ENCODE data around the gene ABHD2.
"Not testable (repeated sequence)": the region's sequence is repeated elsewhere in the genome, so short reads cannot be mapped to it uniquely, and the experiment has no call there.

The ABHD2 gene

DNA sequence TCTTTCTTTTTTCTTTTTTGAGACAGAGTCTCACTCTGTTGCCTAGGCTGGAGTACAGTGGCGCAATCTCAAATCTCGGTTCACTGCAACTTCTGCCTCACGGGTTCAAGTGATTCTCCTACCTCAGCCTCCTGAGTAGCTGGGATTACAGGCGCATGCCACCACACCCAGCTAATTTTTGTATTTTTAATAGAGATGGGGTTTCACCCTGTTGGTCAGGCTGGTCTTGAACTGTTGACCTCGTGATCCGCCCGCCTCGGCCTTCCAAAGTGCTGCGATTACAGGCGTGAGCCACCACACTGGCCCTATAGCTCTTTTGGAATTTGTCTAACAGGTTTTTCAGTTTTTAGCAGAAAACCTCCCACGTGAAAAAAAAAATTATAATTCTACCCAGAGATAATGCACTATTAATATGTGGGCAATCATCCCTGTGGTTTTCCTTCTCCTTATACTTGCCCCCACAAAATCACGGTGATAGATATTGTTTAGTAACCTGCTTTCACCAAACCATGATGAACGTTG lies 32.3 kb downstream of the ABHD2 start:
- not testable (repeated sequence) for DNase-seq (ENCODE audit: low read depth in 2 of 2)

GRCh38 chr15:89121414-89121813 lies 33.2 kb downstream of the ABHD2 start:
- no peak for DNase-seq (ENCODE audit: low read depth in 2 of 2)

GRCh38 chr15:89122505-89123180 lies 34.4 kb downstream of the ABHD2 start:
- DNase-seq (ENCODE audit: low read depth in 2 of 2), result no peak

DNA sequence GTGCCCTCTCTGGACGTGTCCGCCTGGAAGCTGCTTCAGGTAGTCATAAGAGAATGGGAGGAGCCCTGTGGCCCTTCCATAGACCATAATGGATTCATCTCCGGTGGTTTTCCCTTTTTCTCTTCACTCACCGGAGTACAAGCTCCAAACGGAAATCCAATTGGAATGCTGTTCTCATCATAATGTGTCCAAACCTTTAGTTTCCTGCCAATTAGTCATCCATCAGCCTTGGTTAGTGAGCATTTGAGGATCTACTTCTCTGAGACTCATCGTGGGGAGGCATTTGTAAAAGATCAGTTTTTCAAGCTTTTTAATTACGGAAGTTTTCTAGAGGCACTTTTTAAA lies 34.9 kb downstream of the ABHD2 start:
- DNase-seq (ENCODE audit: low read depth in 2 of 2), result no peak

GRCh38 chr15:89125088-89125826 lies 37.0 kb downstream of the ABHD2 start:
- no peak for DNase-seq (ENCODE audit: low read depth in 2 of 2)

- DNase-seq (ENCODE audit: low read depth in 2 of 2), result no peak
Observed at GRCh38 chr15:89126009-89126408, 37.8 kb downstream of the ABHD2 start.

DNA sequence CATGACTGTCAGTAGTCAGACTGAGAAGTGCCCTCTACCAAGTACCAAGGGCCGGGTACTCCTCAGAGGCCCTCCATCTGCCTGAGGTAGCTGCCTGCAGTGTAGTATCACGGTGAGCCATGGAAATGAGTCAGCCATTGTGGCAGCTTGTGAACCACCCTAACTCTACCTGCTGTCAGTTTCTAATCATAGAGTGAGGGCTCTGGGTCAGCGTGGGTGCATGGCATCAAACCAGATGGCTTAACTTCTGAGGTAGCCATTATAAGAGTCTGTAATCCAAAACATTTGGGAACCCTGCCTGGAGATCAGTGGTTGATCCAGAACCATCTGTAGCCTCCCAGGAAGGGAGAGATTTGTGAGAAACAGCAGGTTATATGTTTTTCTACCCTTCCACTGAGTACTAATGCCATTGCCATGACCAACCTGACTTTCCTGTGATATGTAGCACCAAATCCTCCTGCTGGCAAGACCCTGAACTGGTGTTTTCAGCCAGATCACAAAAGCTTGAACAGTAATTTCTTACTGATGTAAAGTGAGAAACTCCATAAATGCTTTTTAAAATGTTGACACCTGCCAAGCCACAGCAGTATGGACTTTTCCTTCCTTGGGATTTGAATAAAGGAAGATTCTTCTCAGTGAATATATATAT lies 38.9 kb downstream of the ABHD2 start:
- no peak for DNase-seq (ENCODE audit: low read depth in 2 of 2)

DNA sequence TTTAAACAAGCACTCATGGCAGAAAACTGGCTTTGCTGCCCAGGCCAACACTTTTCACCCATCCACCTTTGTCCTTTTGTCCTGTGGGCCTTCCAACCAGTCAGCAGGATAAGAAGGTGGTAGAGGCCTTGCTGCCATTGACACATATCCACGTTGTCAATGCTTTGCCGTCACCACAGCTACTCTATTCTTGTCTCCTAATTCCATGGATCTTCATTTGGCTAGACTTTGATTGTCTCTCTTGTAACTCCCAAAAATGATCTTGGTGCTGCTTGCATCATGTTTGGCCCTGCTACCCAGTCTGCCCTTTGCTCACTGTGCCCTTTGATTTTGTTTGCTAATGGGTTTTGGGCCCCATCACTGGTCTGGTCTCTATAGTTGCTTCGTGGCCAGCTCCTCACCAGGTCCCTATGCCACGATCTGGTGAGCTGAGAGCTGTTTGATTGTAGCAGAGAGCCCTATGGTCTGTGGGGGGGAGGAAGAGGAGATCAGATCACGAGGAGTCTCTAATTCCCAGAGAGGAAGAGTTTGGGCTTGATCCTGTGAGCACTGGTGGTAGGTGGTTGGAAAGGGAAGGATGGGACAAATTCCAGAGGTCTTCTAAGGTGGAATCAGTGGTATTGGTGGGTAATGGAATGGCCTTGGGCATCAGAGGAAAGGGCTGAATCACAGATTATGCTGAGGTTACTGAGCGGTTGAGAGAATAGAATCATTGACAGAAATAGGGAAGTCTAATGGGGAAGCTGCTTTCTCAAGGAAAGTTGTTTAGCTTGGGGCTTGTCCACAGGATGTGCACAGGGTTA lies 40.3 kb downstream of the ABHD2 start:
- DNase-seq (ENCODE audit: low read depth in 2 of 2), result no peak

DNA sequence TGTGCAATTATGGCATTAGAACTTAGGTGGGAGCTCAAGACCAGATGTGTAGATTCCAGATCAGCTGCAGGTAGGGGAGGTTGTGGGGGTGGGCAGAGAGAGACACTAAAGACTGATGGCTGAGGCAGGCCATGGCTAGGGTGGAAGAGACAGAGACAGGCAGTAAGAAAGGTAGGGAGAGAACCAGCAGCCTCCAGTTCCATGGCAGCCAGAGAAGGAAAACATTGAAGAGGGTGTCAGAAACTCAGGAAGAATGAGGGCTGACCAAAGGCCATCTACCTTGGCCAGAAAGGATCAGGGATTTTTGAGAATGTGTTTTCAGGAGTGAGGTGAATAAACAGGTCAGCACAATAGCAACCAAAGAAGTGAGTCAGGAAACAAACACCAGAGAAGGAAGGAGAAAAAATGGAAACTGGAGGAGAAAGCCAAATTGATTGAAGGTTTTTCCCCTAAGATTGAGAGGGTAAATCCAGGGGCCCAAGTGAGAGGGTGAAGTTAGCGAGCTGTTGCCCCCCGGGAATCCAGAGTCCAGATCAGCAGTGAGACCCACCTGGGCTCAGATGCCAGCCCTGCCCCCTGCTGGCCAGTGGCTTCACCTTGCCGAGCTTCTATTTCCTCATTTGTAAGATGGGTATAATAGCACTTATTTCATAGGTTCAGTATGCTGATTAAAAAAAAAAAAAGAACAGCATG lies 41.0 kb downstream of the ABHD2 start:
- DNase-seq (ENCODE audit: low read depth in 2 of 2), result no peak

DNA sequence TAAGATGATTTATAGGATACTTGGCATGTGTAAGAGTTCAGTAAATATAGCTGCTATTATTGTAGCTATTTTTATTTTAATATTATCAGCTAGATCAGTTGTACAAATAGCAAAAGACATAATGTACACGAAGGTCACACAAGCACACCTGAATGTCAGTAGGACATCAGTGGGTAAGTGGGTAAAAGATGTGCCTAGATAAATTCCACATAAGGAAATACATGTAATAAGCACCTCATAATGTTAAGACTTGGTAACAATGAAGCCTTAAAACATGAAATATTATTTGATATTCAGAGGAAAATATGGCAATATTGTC lies 41.5 kb downstream of the ABHD2 start:
- DNase-seq (ENCODE audit: low read depth in 2 of 2), result no peak

DNA sequence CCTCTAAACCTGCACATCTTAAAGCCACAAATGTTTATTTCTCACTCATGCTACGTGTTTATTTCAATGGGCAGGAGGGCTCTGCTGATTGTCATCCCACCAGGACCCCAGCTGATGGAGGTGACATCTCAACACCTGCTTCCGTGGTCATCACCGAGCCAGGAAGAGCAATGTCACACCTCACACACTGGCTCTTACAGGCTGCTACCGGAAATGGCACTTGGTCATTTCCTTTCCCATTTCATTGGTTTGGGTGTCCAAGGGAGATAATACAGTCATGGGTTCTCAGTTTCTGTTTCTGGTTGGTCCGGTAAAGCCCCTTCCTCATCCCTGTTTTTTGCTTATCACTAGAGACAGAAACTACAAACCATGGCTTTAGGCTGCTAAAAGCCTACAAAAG lies 41.9 kb downstream of the ABHD2 start:
- DNase-seq (ENCODE audit: low read depth in 2 of 2), result no peak

GRCh38 chr15:89131731-89132130 lies 43.5 kb downstream of the ABHD2 start:
- DNase-seq (ENCODE audit: low read depth in 2 of 2), result no peak

DNA sequence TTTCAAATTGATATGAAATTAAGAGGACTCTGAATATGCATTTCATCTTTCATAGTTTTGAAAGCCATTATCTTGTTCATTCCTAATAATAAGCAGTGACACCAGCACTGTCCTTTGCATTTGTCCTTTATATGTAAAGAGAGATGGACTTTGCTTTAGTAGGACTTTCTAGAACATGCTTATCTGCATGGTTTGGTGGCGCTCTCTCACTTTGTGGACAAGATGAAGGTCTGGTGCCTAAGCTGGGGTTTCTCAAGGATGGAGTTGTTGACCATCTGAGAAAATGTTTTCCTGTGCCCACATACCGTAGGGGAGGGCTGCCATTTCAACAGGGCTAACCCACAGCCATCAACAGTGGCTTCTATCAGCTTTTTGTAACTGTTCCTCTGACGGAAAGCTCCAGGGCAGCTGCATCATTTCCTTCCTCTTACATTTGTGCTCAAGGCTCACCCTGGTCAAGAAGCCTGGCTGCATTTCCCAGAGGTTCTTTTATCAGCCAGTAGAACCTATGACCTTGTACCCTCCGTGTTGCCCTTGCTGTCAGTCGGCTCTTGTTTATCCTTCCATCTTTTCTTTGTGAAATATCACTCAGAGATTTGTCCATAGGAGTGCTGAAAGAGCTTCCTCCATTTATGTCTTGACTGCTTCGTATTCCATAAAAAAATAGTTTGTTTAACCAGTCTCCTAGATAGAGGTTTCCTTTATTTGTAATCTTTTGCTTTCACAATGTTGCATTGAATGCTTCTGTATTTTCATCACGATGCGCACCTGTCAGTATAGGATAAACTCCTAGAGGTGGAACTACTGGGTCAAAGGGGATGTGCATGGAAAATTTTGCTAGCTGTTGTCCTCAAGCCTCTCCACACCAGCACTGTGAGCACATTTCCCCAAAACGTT lies 44.6 kb downstream of the ABHD2 start:
- no peak for DNase-seq (ENCODE audit: low read depth in 2 of 2)

- DNase-seq (ENCODE audit: low read depth in 2 of 2), result not testable (repeated sequence)
Observed at GRCh38 chr15:89135387-89136077, 47.3 kb downstream of the ABHD2 start.

DNA sequence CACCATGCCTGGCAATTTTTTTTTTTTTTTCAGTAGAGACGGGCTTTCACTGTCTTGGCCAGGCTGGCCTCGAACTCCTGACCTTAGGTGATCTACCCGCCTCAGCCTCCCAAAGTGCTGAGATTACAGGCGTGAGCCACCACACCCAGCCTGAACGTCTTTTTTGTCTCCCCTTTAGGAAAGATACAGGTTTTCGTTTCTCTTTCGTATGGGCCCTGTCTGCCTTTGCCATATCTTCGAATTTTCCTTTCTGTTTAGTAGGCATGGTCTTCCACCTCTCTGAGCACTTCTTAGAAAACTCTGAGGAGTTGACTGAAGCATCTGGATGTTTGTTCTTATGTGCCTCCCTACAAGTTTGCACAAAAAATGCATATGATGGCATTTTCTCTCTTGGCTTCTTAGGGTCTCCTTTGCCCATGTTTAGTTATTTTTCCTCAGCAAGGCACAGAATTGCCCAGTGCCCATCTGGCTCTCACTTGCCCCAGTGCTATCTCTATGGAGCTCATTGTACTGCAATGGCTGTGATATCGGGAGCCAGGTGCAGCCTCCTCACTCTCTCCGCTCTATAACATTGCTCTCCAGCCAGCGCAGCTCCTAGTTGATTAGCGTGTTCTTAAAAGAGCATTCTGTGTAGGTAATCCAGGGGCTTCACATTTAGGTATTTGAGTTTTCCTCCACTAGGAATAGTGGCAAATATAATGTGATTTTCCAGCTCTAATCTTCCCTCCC lies 48.0 kb downstream of the ABHD2 start:
- DNase-seq (ENCODE audit: low read depth in 2 of 2), result no peak

DNA sequence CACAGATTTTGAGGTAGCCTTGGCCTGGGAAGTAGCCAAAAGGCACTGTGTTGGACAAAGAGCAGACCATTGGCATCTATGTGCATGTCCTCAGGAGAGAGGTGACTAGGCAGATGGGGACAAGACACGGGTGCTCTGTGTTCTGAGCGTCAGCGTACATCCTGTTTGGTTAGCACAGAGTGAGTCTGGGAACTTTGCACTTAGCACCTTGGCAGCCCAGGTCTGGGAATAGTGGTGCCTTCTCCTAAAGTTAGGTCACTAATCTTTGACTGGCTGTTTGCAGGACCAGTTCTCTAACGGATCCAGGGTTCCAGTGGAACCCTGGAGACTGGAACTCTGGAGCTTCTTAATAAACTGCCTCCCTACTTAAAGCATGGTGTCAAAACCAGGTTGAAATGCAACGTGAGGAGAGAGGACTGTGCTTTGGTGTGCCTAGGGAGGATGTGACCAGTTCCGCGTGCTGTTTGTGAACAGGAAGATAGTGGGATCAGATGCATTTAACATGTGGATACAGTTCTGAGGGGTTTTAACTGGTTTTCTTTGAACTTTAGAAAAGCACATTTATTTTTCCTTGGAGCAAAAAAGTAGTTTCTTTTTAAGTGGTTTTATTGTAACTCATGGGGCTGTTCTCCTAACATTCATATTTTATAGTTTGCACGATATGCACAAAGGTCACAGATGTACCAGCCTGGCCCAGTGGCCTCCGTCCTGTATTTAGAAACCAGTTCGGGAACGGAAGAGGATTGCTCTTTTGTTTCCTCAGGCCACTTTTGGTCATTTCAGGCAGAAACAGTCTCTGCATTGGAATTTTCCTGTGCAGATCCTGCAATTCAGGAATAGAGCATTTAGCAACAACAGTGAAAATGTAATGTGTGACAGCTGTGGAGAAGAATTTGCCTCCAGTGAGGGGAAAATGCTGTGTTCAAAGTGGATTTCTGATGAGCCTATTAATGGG lies 48.8 kb downstream of the ABHD2 start:
- peak in 1 of 2 experiments; percentile 25 for DNase-seq (ENCODE audit: low read depth in 2 of 2)

DNA sequence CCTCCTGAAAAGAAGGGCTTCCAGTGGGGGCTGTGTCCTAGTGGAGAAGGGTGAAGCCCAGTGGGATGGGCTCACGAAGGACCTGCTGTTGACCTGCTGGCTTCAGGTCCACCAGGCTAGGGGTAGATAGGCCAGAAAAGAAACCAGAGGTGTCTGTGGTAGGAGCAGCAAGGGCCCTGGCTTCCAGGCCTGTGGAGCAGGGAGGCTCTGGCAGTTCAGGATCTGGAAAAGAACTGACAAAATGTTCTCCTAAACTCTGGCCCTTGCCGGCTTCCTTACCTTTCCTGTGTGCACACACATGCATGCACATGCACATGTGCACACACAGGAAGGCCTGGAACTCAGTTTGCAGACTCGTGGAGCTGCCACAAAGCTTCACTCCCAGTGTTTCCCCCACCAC lies 49.7 kb downstream of the ABHD2 start:
- DNase-seq (ENCODE audit: low read depth in 2 of 2), result no peak

DNA sequence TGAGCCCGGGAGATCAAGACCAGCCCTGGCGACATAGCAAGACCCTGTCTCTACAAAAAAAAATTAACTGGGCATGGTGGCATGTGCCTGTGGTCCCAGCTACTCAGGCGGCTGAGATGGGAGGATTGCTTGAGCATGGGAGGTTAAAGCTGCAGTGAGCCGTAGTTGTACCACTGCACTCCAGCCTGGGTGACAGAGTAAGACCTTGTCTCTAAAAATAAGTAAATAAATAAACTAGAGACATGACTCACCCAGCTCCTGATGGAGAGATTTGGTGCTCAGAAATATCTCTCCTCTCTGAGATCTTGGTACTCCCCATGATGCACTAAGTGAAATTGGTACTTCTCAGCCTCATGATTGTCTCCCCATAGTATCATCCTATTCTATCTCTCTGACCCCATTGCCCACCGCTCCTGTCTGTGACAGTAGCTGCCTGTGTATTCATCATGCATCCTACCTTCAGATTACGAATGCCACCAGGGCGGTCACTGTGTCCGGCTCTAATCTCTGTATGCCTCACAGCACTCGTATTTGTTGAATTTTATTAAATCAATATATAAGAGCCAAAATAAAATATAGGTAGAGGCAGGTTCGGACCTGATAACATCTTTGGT lies 50.9 kb downstream of the ABHD2 start:
- DNase-seq (ENCODE audit: low read depth in 2 of 2), result no peak

Data from fibroblast of skin of left quadriceps (primary cell).